NCI-H146 (cell line): ENCODE results near the gene ERC2.
"Not testable (repeated sequence)": the region's sequence is repeated elsewhere in the genome, so short reads cannot be mapped to it uniquely, and the experiment has no call there.

ENCODE experiments used
- DNase-seq: peaks from one replicate; lab custom pipeline; 2025; lab: John Stamatoyannopoulos, UW

The ERC2 gene

DNA sequence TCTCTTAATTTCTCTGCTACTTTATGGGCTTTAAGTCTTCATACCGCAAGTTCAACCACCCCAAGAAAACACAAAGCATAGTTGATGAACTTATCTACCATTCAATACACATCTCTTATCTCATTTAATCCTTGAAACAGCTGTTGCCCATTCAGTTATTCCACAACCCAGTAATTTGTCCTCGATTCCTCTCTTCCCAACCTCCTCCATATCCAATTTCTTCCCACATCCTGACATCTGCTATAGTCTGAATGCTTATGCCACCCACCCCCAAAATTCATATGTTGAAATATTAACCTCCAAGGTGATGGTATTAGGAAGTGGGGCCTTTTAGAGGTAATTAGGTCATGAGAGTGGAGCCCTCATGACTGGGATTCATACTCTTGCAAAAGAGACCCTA lies 345.4 kb downstream of the ERC2 start:
- no peak for DNase-seq

DNA sequence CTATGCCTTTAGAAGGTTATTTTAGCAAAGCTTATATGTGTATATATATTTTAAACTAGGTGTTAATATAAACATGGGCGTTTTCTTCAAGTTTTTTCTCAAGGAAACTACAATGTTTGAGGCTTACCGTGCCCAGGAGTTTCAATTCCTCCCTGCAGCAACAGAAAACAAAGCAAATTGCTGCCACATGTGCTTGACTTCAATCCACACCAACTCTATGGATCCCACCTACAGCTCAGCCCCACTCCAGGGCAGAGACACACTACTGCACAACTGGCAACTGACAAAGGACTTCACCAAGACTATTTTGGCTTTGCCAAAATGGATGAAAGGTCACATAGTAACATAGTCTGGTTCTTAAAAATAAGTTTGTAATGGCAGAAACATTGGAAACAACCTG lies 346.6 kb downstream of the ERC2 start:
- DNase-seq: no peak

DNA sequence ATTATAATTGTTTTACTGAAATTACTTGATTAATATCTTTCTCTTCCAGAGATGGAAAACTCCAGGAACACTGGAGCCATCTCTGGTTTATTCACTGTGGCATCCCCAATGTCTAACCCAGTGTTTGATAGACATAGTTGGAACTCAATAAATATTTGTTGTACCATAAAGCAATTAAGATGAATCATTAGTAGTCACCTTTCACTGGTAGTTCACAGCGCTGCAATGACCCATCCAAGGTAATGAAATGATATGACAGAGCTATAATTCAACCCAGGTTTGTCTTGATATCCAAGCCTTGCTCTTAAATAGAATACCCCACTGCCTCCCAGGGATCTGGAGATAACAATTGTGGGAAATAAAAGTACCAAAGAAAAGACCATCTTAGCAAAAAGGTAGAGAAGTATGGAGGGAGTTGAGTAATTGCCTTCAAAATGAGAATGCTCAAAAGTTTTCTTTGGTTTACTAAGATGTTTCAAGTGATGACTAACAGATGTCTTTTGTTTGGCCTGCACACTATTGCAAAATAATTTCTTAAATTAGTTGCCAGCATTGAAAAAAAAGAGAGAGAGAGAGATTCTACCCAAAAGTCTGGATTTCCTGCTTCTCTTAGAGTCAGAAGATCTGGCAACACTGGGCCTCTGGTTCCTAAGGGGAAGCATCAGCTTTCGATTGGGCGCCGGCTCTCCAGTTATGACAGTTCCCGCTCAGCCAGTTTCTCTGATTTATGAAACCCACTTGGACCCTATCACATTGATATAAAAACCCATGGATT lies 348.5 kb downstream of the ERC2 start:
- DNase-seq: no peak

- no peak for DNase-seq
Observed at GRCh38 chr3:56118968-56119367, 349.3 kb downstream of the ERC2 start.

- DNase-seq: no peak
Observed at GRCh38 chr3:56115698-56116097, 352.6 kb downstream of the ERC2 start.

DNA sequence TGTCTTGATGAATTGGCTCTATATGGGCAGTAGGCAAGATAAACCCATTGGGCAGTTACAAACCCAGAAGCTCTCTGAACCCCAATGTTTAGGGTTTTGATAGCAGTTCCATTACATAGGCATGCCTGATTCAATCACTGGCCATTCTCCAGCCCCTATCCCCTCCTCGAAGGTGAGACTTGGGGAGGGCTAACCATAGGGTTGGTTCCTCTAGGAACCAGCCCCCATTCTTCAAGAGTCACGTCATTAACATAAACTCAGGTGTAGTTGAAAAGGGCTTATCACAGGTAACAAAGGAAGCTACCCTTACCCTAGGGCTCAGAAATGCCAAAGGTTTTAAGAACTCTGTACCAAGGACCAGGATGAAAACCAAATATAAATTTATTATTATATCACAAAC lies 353.1 kb downstream of the ERC2 start:
- DNase-seq: no peak

DNA sequence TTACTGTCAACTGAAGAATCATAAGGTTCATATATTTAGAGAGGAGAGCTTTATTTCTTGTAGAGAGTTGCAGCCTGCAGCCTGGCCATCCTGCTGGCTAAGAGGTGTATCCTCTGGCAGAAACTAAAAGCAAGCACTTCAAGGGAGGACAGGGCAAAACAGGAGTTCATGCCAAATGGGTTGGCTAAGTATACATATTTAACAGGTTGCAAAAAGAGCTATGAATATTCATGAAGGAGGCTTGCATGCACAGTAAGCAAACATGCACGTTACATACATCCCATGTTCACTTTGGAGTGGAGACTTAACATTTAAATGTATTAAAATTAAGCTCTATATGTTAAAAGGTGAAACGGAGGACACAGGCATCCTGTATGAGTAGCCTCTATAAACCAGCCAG lies 354.4 kb downstream of the ERC2 start:
- no peak for DNase-seq

- DNase-seq: no peak
Observed at GRCh38 chr3:56113231-56113630, 355.0 kb downstream of the ERC2 start.

- no peak for DNase-seq
Observed at GRCh38 chr3:56111606-56112304, 356.5 kb downstream of the ERC2 start.

DNA sequence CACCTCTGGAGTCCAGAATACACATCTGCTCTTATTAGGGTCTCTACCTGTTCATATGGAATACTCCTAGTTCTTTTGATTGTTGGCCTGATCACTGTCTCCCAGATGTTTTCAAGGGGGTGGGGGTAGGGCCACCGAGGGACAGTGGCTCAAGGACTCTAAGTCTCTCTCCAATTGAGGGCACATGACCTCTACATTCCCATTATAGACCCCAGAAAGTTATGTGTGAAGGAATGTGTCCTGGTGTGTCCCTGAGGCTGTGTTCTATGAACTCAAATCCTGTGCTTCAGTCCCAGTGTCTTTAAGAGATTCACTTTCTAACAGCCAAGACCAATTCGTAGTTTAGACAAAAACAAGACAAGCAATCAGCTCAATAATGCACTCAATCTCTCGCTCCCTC lies 357.4 kb downstream of the ERC2 start:
- DNase-seq: no peak

DNA sequence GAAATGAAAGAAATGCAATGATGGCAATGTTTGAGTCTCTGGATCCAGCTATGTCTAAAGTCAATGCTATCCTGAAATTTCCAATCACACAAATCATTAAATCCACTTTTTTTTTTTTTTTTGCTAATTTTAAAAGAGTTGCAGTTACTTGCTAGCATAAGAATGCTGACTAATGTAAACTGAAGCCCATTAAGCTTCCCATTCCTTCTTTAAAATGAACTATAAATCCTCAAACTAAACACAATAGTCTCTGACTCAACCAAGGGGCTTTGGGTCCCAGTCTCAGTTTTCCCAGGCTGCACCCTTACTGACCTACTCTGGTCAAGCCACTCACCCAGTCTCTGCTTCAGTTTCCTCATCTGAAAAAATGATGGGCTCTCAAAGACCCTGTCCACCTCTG lies 361.1 kb downstream of the ERC2 start:
- DNase-seq: no peak

GRCh38 chr3:56102032-56102431 lies 366.2 kb downstream of the ERC2 start:
- DNase-seq: no peak

- no peak for DNase-seq
Observed at GRCh38 chr3:56101576-56101975, 366.7 kb downstream of the ERC2 start.

GRCh38 chr3:56096999-56097398 lies 371.3 kb downstream of the ERC2 start:
- DNase-seq: no peak

DNA sequence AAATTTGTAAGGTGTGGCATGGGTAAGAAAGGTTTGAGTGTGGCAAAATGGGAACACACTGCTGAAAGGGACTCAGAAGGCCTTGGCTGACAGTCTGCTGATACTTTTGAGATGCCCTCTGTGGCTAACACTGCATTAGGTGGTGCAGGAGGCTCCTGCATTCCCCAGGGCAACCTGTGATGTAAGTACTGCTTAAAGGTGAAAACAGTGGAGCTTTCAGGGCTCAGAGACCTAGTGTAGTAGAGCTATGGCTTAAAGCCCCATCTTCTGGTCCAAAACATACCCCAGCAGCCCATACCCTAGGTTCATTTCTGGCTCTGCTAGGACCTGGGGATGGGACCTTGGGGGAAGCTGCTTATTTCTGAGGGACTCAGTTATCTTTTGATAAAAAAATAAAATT lies 374.1 kb downstream of the ERC2 start:
- DNase-seq: no peak

GRCh38 chr3:56089739-56090138 lies 378.5 kb downstream of the ERC2 start:
- DNase-seq: no peak

DNA sequence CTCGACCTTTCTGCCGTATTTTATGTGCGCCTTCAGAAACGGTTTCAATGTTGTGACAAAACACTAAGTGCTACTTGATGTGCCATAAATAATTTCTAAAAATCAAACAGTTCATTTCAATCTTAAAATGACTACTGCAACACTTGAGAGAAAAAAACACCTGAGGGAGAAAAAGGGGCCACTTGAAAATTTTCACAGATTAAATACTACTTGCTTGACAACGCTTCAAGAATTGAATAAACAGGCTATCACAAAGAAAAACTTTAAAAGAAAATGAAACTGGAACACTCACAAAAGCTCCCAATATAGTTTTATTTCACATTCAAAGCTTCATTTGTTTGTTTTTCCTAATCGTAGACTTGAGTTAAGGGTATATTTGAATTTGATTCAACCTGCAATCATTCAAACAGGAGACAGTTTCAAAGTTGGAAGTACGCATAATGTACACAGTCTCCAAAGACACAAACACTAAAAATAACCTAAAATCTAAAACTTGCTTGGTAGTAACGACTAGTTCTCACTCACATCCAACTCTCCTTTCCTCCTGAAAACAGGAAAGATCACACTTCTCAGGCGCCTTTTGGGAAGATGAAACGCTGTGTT lies 380.7 kb downstream of the ERC2 start:
- DNase-seq: no peak

- no peak for DNase-seq
Observed at GRCh38 chr3:56086355-56086754, 381.9 kb downstream of the ERC2 start.

GRCh38 chr3:56081246-56081645 lies 387.0 kb downstream of the ERC2 start:
- no peak for DNase-seq

- no peak for DNase-seq
Observed at GRCh38 chr3:56076746-56077145, 391.5 kb downstream of the ERC2 start.

DNA sequence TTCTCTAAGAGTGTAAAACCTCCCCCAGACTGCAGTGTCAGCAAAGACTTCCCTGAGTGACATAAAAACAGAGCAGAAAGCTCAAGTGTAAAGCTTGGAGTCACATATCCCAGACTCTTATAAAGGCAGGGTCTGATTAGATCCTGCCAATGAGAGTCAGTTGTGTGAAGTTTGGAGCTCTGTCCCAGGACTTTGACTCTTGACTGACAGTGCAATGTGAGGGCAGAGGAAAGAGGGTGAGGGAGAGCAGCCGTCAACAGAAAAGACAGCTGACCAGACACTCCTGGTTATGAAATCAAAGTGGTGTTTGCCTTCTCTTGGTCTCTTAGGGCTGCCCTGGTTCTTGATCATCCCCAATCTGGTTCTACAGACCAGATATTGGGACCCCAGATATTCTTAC lies 393.2 kb downstream of the ERC2 start:
- no peak for DNase-seq

DNA sequence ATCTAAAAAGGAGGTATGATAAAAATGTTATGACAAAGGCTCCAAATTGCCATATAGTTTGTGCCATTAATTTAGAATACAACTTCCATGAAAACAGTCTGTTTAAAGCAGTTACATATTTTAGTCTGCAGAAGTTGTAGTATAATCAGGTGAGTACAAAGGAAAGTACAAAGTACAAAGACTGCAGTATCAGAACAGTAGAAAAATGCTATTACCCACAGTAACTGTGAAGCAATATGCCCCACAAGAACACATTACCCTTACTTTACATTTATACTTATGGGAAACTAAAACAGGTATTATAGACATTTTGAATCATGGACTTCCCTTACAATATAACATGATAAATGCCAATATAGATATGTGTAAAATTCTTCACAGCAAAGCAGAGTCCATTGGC lies 398.5 kb downstream of the ERC2 start:
- DNase-seq: no peak

- DNase-seq: not testable (repeated sequence)
Observed at GRCh38 chr3:56066405-56066804, 401.9 kb downstream of the ERC2 start.
